HG03460 (cell line): ENCODE data around the gene PINLYP.
"Not testable (repeated sequence)": the region's sequence is repeated elsewhere in the genome, so short reads cannot be mapped to it uniquely, and the experiment has no call there.

Source experiments
- ATAC-seq: cut with Tn5 transposase; IDR thresholded peaks from one replicate; pipeline ENCODE4 v1.9.1; 2021; ENCODE audit not compliant: unreplicated experiment

The PINLYP gene

DNA sequence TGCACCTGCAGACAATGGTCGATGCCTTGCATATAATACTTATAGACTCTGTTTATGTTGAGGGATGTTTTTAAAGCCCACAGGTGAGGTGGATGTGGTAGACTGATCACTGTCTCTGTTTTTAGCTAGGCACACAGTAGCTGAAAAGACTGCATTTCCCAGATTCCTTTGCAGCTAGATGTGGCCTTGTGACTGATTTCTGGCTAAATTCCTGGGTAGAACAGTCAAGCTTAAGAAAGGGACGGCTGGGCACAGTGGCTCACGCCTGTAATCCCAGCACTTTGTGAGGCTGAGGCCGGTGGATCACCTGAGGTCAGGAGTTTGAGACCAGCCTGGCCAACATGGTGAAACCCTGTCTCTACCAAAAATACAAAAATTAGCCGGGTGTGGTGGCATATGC, 24.7 kb downstream of the PINLYP start:
- not testable (repeated sequence) for ATAC-seq

DNA sequence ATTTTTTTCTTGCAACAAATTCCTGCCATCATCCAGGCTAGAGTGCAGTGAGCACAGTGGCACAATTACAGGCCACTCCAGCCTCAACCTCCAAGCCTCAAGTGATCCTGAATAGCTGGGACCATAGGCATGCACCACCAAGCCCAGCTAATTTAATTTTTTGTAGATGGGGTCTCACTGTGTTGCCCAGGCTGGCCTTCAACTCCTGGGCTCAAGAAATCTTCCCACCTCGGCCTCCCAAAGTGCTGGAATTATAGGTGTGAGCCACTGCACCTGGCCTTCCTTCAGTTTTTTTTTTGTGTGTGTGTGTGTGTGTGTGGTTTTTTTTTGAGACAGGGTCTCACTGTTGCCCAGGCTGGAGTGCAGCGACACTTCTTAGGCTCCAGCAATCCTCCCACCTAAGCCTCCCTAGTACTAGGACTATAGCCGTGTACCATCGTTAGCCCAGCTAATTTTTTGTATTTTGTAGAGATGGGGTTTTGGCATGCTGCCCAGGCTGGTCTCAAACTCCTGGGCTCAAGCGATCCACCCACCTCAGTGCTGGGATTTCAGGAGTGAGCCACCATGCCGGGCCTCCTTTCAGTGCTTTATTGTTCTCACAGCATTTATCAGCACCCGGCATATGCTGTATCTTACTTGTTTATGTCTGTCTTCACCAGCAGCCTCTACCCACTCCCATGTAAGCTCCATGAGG, 30.4 kb downstream of the PINLYP start:
- no peak for ATAC-seq

DNA sequence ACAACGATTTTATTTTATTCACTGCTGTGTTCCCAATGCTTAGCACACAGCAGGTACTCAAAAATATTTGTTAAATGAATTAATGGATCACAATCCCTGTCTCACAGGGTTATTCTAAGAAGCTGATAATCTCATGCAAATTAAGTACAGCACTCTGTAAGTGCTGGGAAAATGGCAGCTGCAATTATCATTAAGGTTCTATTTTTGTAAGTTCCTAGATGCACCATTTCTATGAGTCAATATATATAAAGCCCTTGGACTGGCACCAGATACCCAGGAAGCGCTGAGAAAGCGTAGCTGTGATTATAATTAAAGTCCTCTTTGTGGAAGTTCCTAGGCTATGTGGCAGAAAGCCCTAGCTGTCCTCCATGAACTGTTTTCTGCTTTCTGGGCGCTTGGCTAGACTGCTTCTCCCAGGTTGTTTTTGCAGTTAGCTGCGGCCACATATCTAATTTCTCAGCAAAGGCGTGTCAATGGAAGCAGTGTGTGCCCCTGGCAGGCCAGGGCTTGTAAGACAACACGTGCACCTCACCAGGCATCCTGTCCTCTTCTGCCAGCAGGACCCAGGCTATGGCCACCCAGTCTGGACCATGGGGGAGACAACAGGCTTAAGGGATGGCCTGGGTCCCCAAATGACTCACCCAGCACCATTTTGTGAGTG, 31.1 kb downstream of the PINLYP start:
- ATAC-seq, result no peak

DNA sequence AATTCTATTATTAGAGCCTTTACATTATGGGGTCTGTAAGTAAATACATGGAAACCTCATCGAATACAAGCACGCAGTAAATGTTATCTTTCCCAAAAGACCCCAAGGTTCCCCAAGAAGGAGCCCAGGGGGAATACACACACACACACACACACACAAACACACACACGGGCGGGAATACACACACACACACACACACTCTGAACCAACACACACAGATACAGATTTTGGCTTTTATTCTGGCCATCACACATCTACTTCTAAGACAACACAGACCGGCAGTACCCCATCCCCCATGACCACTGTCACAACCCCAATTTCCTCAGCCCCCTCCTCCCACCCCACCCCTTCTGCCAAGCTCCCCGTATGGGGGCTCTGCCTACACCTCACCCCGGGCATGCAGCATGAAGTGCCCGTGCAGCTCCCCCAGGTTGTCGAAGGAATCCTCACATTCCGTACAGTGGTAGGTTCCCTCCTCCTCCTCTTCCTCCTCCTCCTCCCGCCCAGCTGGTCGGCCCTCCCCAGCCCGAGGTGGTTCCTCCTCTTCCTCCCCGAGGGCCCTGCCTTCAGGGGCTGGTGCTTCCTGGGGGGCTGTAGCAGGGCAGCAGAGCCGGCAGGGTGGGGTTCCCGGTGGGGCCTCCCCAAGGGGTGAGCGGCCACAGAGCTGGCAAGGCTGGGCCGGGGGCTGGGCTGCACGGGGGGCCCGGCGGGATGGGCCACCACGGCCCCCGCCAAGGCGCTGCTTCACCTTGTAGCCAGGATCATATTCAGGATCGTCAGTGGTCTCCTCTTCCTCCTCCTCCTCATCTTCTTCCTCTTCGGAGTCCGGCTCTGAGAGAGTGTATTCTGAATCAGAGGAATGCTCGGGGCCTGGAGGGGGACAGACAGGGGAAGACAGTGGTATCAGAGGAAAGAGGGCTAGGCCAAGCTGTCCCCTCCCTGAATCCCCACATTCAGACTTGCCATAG, 31.9 kb downstream of the PINLYP start:
- no peak for ATAC-seq

DNA sequence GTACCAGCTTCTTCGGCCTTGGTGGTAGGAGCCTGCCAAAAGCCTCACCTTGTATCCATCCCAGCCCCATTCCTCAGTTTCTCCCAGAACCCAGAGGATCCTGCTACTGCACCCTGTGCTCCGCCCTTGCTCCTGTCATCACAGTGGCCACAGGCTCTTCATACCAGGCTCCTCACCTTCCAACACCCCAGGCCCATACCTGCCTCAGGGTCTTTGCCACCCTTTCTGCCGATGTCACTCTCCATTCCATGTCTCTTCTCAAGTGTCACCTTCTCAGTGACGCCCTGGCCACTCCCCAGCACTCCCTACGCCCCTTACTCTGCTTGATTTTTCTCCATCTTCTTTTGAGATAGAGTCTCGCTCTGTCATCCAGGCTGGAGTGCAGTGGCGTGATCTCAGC, 34.3 kb downstream of the PINLYP start:
- no peak for ATAC-seq

DNA sequence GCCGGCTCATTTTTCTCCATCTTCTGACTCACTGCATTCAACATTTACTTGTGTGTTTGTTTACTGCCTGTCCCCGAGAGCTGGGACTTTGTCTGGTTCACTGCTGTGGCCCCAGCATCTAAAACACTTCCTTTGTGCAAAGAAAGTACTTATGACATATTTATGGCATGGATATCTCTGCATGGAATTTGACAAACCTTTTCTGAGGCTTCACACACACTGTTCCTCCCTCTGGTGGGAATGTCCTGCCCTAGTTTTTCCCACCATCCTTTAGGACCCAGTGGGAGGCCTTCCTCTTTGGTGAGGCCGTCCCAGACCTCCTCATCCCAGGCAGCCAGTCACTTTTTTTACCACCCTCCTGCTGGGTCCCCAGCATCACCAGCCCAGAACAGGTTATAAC, 34.9 kb downstream of the PINLYP start:
- ATAC-seq, result no peak

DNA sequence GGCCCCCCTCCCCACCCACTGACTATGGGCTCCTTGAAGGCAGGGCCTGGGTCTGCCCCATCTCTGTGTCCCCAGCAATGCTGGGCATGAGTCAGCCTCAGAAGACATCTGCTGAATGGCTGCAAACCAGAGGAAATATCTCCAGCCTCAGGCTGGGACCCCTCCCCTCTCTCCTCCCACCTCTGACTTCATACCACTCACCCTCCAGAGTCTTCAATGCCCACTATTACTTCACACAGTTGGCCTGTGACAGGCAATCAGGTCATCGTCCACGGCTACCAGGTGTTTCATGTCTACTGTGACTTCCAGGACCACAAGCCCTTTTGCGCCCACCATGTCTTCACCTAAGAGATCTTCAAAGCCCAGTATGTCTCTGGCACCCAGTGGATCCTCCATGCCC, 36.2 kb downstream of the PINLYP start, which contains the start of gene SRRM5:
Gene SRRM5, plus strand, starts transcription at position 301 of the 400 bp plus-strand sequence. Its CDS starts 34 bp downstream, at position 335.
- ATAC-seq, result no peak

DNA sequence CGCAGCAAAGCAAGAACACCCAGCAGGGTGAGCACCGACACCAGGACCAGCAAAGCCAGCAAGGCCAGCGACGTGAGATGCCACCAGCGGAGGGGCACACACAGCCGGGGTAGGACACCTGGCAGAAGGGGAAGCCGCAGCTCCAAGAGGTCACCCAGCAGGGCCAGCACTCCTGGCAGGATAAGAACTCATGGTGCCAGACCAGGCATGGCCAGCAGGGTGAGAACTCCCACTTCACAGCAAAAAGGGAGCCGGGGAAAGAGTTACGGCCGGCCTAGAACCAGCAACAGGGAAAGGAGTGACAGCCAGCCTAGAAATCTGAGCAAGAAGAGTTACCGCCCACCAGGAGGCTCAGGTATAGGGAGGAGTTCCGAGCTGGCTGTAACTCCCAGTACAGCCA, 36.8 kb downstream of the PINLYP start:
- ATAC-seq, result no peak

DNA sequence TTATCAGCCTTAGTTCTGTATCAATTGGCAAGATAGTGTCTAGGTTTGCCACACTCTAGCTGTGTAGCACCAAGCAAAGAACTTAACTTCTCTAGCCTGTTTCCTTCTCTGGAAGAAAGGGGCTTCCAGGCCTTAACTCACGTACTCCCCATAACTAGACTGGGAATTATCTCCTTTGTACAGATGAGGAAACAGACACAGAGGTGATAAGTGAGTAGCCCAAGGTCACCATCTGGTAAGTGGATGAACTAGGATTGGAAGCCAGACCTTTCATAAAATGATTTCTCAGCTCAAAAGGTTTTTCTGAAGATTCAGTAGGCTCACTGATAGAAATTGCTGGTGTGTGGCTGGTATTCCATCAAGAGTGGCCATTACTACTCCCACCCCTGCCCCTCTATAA, 40.7 kb downstream of the PINLYP start:
- ATAC-seq, result no peak

DNA sequence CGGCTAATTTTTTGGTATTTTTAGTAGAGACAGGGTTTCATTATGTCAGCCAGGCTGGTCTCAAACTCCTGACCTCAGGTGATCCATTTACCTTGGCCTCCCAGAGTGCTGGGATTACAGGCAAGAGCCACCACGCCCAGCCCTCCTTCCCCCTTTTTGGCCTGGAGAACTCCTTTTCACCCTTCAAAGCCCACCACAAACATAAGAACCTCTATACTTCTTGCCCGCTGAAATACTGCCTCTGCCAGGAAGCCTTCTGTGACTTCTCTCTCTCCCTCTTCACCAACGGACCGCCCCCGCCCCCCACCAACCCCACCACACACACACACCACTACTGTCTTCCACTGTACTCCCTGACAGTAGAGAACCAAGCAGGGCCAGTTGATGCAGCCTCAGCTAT, 41.4 kb downstream of the PINLYP start:
- ATAC-seq, result no peak

DNA sequence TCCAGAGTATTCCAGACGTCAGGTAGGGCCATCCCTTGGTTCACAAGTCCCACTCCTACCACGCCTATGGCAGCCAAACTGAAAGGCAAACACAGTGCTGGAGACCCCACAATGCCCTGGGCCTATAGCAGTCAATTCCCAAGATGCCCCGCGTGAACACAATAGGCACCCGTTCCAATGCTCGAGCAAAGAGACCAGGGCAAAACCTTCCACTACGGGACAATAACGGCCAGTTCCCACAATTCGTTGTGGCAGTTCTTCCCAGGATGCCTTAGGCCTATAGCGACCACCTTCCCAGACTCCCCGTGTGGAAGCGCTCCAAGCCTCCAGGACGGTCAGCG, 43.3 kb downstream of the PINLYP start:
- ATAC-seq, result peak; percentile 27

DNA sequence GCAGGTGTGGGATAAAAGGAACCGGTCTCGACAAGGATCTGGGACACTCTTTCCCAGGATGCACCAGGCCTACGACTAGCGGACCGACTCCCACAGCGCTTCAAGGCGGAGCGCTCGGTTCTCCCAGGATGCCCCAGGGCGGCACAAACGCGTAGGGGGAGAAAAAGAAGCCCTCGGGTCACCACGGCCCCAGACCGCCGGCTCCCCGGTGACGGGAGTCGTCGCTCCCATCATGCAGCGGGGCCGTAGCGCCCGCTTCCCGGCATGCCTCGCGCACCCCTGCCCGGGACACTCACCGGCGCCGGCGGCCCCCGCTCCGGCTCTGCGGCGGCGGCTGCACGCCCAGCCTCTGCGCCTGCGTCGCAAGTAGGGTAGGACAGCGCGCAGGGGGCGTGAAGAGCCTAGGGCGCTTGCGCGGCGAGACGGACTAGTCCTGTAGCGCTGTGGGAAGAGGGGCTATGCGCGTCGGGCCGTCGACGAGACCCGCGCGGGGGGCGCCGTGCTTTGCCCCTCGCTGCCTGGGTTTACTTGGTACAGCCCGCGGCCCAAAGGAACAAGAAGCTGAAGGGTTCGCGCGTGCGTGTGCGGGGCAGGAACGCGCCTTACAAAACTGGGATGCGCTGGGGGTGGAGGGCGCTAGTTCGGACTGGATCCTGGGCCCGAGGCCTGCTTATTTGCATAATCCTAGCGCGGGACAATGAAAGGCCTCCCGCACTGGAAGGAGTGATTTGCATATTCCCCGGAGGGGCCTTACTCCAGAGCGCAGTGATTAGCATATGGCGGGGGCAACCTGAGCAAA, 43.9 kb downstream of the PINLYP start, which contains the start of gene ZNF428:
Gene ZNF428, minus strand, starts transcription at position 368 of the 799 bp plus-strand sequence. CDS start 5,325 bp downstream, outside the sequence.
- ATAC-seq, result peak; percentile 72

DNA sequence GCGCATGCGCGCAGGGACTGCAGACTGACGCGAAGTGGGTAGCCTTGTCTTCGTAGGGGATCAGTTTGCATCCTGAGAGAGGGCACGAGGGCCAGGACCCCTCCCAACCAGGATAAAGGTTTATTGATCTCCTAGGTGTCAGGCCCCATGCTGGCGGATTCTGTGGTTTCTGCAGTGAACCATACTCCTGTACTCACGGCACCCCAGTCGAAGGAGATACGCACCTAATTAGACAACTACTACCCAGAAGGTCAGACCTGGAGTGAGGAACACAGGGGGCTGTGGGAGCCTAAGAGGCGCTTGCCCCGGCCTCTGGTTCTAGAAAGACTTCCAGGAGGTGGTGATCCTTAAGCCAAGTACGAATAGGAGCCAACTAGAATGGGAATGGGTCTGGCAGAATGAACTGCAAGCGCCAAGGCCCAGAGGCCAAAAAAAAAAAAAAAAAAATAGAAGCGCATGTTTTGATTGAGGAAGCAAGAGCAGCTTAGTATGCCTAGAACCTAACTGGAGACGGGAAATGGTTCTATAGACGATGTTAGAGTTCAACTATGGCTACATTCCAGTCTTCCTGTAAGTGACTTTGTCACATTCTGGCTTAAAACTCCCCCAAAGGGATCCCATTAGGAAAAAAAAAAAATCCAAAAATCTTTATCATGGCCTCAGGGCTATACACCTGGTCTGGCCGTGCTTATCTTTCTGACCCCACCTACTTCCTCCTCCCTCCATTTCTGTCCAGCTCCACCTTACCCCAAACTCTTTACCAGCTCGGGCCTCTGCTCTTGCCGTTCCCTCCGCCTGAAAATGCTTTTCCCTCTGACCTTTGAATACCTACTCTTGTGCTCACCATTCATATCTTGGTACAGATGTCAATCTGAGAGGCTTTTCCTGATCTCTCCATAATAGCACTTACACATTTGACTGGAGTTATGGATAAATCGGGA, 44.7 kb downstream of the PINLYP start:
- no peak for ATAC-seq

DNA sequence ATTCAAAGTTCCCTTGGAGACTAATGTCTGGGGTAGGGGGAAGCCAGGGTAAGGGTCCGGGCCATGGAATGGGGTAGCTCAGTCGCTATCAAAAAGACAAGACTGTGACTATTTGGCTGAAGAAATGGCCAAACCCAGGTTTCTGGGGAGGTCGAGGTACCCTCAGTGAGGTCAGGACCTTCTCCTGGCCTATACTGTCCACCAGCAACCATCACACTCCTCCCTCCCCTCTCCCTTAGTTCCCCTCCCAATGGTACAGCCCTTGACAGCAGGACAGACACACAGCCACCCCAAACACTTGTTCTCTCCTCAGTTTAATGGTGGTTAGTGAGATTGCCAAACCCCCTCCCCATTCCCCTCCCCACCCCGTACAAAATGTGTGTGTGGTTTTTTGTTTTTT, 46.5 kb downstream of the PINLYP start:
- ATAC-seq, result no peak

DNA sequence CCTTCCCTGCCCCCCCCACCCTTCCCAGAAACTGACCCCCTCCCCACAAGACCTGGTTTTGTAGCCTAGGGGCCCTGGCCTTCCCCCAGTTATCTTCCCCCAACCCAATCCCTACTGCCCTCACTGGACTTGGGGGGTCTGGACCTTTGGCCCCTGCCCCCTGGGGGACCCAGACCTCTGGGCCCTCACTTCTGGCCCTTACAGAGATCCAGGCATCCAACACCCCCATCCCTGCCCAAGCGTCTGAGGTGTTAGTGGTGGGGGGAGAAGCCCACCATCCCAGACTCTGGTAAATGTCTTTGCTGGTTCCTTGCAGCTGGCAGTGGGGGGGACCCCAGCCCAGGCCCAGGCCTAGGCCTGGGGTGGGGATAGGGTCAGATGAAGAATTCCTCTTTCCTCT, 47.4 kb downstream of the PINLYP start:
- ATAC-seq, result no peak

DNA sequence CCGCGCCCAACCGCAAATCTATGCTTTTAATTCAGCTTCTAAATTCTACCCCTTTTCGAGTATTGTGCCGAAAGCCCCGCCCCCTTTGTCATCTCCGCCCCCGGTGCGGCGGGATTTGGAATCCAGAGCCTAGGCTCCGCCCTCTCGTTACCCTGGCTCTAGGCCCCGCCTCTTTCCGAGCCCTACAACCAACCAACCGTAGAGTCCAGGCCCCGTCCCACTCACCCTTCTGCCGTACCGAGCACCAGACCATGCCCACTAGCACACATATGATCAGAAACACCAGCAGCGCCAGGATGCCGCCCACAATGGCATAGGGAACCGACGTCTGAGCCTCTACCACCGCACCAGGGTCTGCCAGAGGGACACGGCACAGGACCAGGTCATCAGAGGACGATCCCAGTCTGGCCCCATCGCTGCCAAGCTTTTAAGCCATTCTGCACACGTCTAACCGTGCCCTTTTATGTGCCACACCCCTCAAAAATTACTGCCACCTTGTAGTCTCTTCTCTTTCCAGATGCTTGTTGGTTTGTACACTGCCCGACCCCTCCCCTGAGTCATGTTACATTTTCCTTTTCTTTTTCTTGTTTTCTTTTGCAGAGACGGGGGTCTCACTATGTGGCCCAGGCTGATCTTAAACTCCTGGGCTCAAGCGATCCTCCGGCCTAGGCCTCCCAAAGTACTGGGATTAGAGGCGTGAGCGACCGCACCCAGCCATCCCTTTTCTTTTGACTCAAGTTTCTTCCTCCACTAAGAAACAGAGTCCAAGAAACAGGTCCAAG, 48.5 kb downstream of the PINLYP start:
- no peak for ATAC-seq

DNA sequence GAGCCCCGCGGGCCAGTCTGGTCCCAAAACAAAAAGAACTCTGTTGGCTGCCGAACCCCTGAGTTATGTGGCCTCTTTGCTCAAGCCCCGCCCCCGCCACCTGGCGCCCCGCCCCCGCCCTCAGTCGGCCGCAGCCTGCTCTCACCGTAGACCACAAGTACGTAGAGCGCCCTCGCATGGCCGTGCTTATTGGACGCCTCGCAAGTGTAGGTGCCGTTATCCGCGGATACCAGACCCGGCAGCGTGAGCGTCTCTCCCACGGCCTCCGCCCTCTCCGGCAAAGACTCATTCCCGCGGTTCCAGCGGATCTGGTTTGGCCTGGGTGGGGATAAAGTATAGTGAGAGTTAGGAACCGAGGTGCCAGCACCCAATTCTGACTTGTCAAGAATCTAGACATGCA, 49.3 kb downstream of the PINLYP start:
- no peak for ATAC-seq

DNA sequence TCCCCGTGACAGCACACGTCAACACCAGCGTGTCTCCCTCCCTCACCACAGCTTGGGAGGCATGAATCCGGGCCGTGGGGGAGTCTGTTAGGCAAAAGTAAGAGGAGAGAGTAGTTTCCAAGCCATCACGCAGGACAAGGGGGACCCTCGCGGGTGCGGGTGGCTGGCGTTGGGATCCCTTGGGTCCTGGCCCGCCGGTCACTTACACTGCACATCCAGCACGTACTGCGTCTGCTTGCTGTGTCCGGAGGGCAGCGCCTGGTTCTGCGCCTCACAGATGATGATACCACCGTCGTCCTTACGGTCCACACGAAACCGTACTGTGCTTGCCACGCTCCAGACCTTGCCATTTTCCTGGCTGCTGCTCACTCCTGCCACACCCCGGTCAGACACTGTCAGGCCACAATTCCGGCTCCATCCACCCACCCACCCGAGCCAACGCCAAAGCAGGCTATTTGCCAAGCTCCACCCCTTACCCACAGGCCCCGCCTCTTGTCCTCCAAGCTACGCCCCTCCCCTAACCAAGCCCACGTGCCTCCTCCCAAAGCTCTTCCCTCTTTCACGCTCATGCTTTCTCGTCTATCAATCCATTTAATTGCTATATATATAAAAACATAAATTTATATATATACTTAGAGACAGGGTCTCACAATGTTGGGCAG, 50.4 kb downstream of the PINLYP start:
- ATAC-seq, result no peak
